Measurements from ENCODE around the gene EEF2K. TPM values are rescaled to one million over a fixed set of nuclear protein-coding genes. Genes with fewer than 3 reads are reported as not detected.

EEF2K gene
- total and polyA plus RNA-seq, 7 experiments from 2014 or later, result 1.9 to 27.9 (median 19.9) TPM

DNA sequence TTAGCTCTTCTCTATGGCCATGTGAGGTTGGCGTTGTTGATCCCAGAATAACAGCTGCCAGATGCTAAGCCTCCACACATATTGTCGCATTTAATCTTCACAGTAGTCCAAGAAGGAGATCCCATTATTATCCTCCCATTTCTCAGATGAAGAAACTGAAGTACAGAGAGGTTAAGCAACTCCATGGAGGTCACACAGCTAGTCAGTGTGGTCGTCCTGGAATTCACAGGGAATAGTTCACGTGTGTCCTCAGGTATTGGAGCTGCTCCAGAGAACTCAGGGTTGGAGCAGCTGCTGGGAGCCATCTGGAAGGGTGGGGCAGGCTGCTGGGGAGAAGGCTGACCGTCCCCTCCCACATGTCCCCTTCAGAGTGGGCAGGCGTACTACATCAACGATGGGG, 24.2 kb upstream of the EEF2K start:
- H3K4me1 Mint-ChIP-seq, result peaks cover 0 to 4% (median 0%) of the 10 kb centered on the region in 7 donors
- Histone ChIP-seq H3K27ac (ENCODE audit: low read depth, low read length) (no peak overlapping the region), H3K9me3 (ENCODE audit: control insufficient read depth in 2 of 3, low read length in 3 of 3) (no peaks in the 10 kb centered on the region), H3K4me3 (ENCODE audit: low read length) (no peak overlapping the region), H3K4me1 (ENCODE audit: control insufficient read depth in 2 of 2, insufficient read depth in 2 of 2, low read length in 2 of 2) (no peaks in the 10 kb centered on the region), H3K27me3 (ENCODE audit: control insufficient read depth in 2 of 2, insufficient read depth in 2 of 2, low read length in 2 of 2) (no peaks in the 10 kb centered on the region), H3K36me3 (ENCODE audit: control insufficient read depth in 2 of 3, insufficient read depth in 3 of 3, low read length in 3 of 3) (no peaks in the 10 kb centered on the region)
- H3K27ac Mint-ChIP-seq, result peak overlapping the region in 1 of 9 donors; percentile 49
- peaks cover 0 to 4% (median 0%) of the 10 kb centered on the region in 11 donors for H3K9me3 Mint-ChIP-seq
- peaks cover 0 to 3% (median 0%) of the 10 kb centered on the region in 5 donors for H3K27me3 Mint-ChIP-seq
- ATAC-seq, result no peak
- intact Hi-C loops (cut with micrococcal nuclease), result no loop called here
- ChIA-PET POLR2A (no interaction called here), CTCF (no interaction called here)
- H3K4me3 Mint-ChIP-seq, result no peak overlapping the region
- DNase-seq, result no peak
- peaks cover 0 to 15% (median 0%) of the 10 kb centered on the region in 5 donors for H3K36me3 Mint-ChIP-seq

DNA sequence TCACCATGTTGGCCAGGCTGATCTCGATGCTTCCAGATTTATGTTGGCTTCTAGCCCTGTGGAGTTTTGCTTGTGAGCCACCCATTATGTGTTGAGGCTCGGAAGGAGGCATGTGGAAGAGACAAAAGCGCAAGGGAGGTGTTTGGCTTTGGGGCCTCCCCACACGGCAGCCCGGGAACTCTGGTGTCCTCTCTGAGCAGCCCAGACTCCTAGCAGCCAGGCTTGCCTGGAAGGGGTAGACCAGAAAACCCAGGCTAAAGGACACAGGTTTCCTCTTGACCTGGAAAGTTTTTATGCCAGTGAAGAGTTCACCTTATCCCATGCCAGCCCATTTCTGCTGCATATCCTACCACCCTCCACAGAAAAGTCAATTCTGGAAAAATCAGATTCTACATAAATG, 22.7 kb upstream of the EEF2K start:
- H3K4me3 Mint-ChIP-seq, result no peak overlapping the region
- Histone ChIP-seq H3K36me3 (ENCODE audit: control insufficient read depth in 2 of 3, insufficient read depth in 3 of 3, low read length in 3 of 3) (no peaks in the 10 kb centered on the region), H3K4me1 (ENCODE audit: control insufficient read depth in 2 of 2, insufficient read depth in 2 of 2, low read length in 2 of 2) (peaks cover 3 to 9% of the 10 kb centered on the region in 2 donors), H3K4me3 (ENCODE audit: low read length) (no peak overlapping the region), H3K9me3 (ENCODE audit: control insufficient read depth in 2 of 3, low read length in 3 of 3) (no peaks in the 10 kb centered on the region), H3K27ac (ENCODE audit: low read depth, low read length) (no peak overlapping the region), H3K27me3 (ENCODE audit: control insufficient read depth in 2 of 2, insufficient read depth in 2 of 2, low read length in 2 of 2) (no peaks in the 10 kb centered on the region)
- peaks cover 0 to 3% (median 0%) of the 10 kb centered on the region in 5 donors for H3K27me3 Mint-ChIP-seq
- ATAC-seq (no peak), DNase-seq (no peak)
- ChIA-PET CTCF (no interaction called here), POLR2A (interaction anchor here (0.6 kb wide), 1 partner anchor 13 kb away, joined by 3 read pairs; no protein-coding TSS in a partner anchor)
- H3K27ac Mint-ChIP-seq, result no peak overlapping the region
- intact Hi-C loops (cut with micrococcal nuclease), result no loop called here
- peaks cover 0 to 4% (median 0%) of the 10 kb centered on the region in 11 donors for H3K9me3 Mint-ChIP-seq
- peaks cover 0 to 15% (median 0%) of the 10 kb centered on the region in 5 donors for H3K36me3 Mint-ChIP-seq
- peaks cover 4 to 10% (median 6%) of the 10 kb centered on the region in 7 donors for H3K4me1 Mint-ChIP-seq

DNA sequence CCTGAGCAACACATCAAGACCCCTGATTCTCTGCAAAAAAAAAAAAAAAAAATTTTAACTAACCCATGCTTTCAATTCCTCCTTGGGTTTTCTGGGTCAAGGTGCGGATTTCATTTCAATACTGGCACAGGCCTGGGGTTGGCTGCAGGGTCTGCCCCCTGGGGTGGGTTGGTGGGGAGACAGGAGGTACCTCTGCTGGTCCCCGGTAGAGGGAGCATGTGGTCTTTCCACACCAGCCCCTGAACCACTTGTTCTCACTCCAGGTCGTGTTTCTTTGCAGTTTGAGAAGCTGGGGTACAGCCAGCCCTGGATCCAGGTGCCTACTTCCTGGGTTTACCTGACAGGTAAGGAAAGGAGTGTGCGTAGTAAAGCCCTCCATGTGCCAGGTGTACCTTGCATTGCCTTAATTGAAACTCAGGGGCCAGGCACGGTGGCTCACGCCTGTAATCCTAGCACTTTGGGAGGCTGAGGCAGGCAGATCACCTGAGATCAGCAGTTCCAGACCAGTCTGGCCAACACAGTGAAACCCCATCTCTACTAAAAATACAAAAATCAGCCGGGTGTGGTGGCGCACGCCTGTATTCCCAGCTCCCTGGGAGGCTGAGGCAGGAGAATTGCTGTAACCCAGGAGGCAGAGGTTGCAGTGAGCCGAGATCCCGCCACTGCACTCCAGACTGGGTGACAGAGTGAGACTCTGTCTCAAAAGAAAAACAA, 22.0 kb upstream of the EEF2K start:
- peak; percentile 33 for ATAC-seq
- no peak overlapping the region for H3K4me3 Mint-ChIP-seq
- peaks cover 11 to 18% (median 13%) of the 10 kb centered on the region in 7 donors for H3K4me1 Mint-ChIP-seq
- CTCF ChIA-PET, result interaction anchor here (0.6 to 0.7 kb wide), 2 partner anchors 183 to 473 kb away, joined by 3 read pairs; no protein-coding TSS in a partner anchor
- H3K27ac Mint-ChIP-seq, result peak overlapping the region in 1 of 9 donors; percentile 36
- Histone ChIP-seq H3K36me3 (ENCODE audit: control insufficient read depth in 2 of 3, insufficient read depth in 3 of 3, low read length in 3 of 3) (no peaks in the 10 kb centered on the region), H3K27me3 (ENCODE audit: control insufficient read depth in 2 of 2, insufficient read depth in 2 of 2, low read length in 2 of 2) (no peaks in the 10 kb centered on the region), H3K4me1 (ENCODE audit: control insufficient read depth in 2 of 2, insufficient read depth in 2 of 2, low read length in 2 of 2) (peaks cover 11 to 16% of the 10 kb centered on the region in 2 donors), H3K4me3 (ENCODE audit: low read length) (no peak overlapping the region), H3K9me3 (ENCODE audit: control insufficient read depth in 2 of 3, low read length in 3 of 3) (no peaks in the 10 kb centered on the region), H3K27ac (ENCODE audit: low read depth, low read length) (no peak overlapping the region)
- peaks cover 0 to 3% (median 0%) of the 10 kb centered on the region in 5 donors for H3K27me3 Mint-ChIP-seq
- intact Hi-C loops (cut with micrococcal nuclease), result loop anchor here in 1 of 2 donors (1.0 kb wide), 1 partner anchor 113 kb away; the partner anchor contains the start of gene POLR3E
- POLR2A ChIA-PET, result no interaction called here
- H3K9me3 Mint-ChIP-seq, result no peaks in the 10 kb centered on the region
- H3K36me3 Mint-ChIP-seq, result peaks cover 0 to 8% (median 0%) of the 10 kb centered on the region in 5 donors
- DNase-seq, result peak in 3 of 9 donors; percentile 19 to 29 (median 29)

DNA sequence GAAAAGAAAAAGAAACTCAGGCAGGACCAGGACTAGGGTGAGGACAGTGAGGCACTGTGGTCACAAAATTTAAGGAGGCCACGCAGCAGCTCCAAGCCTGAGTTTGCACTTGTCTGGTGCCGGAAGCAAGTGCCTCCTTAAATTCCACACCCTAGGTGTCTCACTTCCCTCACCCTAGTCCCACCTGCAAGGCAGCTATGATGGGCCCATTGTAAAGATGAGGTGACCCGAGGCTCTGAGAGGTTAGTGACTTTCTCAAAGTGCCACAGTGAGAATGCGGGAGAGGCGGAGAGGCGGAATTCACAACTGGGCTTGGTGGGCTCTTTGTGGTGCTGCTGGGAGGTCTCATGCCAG, 21.5 kb upstream of the EEF2K start:
- POLR2A ChIA-PET, result interaction anchor here (0.6 kb wide), 1 partner anchor 1471 kb away, joined by 3 read pairs; no protein-coding TSS in a partner anchor

DNA sequence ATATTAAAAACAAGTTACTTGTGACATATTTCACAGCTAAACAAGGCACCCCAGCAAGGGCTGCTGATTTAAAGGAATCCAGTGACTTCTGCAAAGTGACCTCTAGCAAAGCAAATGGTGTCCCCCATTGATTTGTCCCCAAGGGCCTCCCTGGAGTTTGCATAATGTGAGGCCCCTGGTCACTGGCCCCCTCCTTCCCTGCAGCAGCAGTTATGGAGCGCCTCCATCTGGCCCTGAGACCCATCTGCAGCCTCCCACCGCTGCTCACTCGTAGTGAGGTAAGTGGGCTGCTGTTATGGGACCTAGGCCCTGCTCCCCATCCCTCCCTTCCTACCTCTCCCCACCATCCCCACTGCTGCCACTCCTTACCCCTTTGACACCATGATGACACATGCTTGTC, 19.6 kb upstream of the EEF2K start:
- intact Hi-C loops (cut with micrococcal nuclease), result no loop called here
- Histone ChIP-seq H3K36me3 (ENCODE audit: control insufficient read depth in 2 of 3, insufficient read depth in 3 of 3, low read length in 3 of 3) (no peaks in the 10 kb centered on the region), H3K27me3 (ENCODE audit: control insufficient read depth in 2 of 2, insufficient read depth in 2 of 2, low read length in 2 of 2) (no peaks in the 10 kb centered on the region), H3K4me3 (ENCODE audit: low read length) (no peak overlapping the region), H3K4me1 (ENCODE audit: control insufficient read depth in 2 of 2, insufficient read depth in 2 of 2, low read length in 2 of 2) (peaks cover 19 to 24% of the 10 kb centered on the region in 2 donors), H3K27ac (ENCODE audit: low read depth, low read length) (peak overlapping the region; percentile 99), H3K9me3 (ENCODE audit: control insufficient read depth in 2 of 3, low read length in 3 of 3) (no peaks in the 10 kb centered on the region)
- DNase-seq (no peak), ATAC-seq (no peak)
- Mint-ChIP-seq H3K4me3 (no peak overlapping the region), H3K36me3 (peaks cover 0 to 7% (median 0%) of the 10 kb centered on the region in 5 donors), H3K9me3 (no peaks in the 10 kb centered on the region), H3K27ac (peak overlapping the region in 8 of 9 donors; percentile 9 to 100 (median 90)), H3K4me1 (peaks cover 15 to 30% (median 22%) of the 10 kb centered on the region in 7 donors), H3K27me3 (no peaks in the 10 kb centered on the region)
- CTCF ChIA-PET, result interaction anchor here (1.0 to 2.0 kb wide), 5 partner anchors 109 to 185 kb away, joined by 3 to 5 read pairs (median 4); partner anchors contain the start of gene POLR3E
- POLR2A ChIA-PET, result interaction anchor here (0.8 to 1.3 kb wide), 3 partner anchors 110 to 186 kb away, joined by 3 to 4 read pairs (median 3); partner anchors contain the start of genes PDZD9 and POLR3E

More for the DNA sequence above, 21.5 kb upstream of the EEF2K start:
- CTCF ChIA-PET, result interaction anchor here (0.6 to 2.0 kb wide), 3 partner anchors 23 to 183 kb away, joined by 3 to 5 read pairs (median 3); no protein-coding TSS in a partner anchor
- H3K27me3 ChIP-seq (ENCODE audit: control insufficient read depth in 2 of 2, insufficient read depth in 2 of 2, low read length in 2 of 2), result no peaks in the 10 kb centered on the region
- Mint-ChIP-seq H3K36me3 (peaks cover 0 to 7% (median 0%) of the 10 kb centered on the region in 5 donors), H3K27me3 (peaks cover 0 to 3% (median 0%) of the 10 kb centered on the region in 5 donors), H3K4me1 (peaks cover 15 to 23% (median 17%) of the 10 kb centered on the region in 7 donors), H3K27ac (peak overlapping the region in 4 of 9 donors; percentile 17 to 80 (median 54)), H3K4me3 (no peak overlapping the region), H3K9me3 (no peaks in the 10 kb centered on the region)
- H3K4me1 ChIP-seq (ENCODE audit: control insufficient read depth in 2 of 2, insufficient read depth in 2 of 2, low read length in 2 of 2), result peaks cover 16 to 22% of the 10 kb centered on the region in 2 donors
- intact Hi-C loops (cut with micrococcal nuclease), result loop anchor here in 1 of 2 donors (1.0 kb wide), 1 partner anchor 113 kb away; the partner anchor contains the start of gene POLR3E
- H3K4me3 ChIP-seq (ENCODE audit: low read length), result no peak overlapping the region
- ATAC-seq (no peak), DNase-seq (no peak)
- no peaks in the 10 kb centered on the region for H3K36me3 ChIP-seq (ENCODE audit: control insufficient read depth in 2 of 3, insufficient read depth in 3 of 3, low read length in 3 of 3)
- H3K27ac ChIP-seq (ENCODE audit: low read depth, low read length), result no peak overlapping the region
- H3K9me3 ChIP-seq (ENCODE audit: control insufficient read depth in 2 of 3, low read length in 3 of 3), result no peaks in the 10 kb centered on the region

DNA sequence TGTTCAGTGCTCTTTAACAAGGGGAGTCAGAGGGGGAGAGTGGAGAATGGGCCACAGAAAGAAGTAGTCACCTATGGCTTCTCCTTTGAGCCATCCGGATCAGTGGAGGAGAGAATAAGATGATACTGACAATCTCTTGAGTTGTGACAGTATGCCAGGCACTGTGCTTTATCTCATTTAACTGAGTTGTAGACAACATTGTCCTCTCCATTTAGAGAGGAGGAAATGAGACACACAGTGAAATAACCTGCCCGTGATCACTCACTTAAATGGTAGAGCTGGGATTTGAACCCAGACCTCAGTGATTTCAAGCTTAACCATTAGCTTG, 17.8 kb upstream of the EEF2K start:
- intact Hi-C loops (cut with micrococcal nuclease), result loop anchor here (1.0 to 2.0 kb wide), 8 partner anchors 25 to 539 kb away; partner anchors contain the start of genes PDZD9 (in 2 of the 2) and SDR42E2 (in 1 of the 2)
- no peaks in the 10 kb centered on the region for H3K9me3 Mint-ChIP-seq

More for the DNA sequence above, 17.8 kb upstream of the EEF2K start:
- CTCF ChIA-PET, result interaction anchor here (0.6 to 2.6 kb wide), 22 partner anchors 18 to 245 kb away, joined by 3 to 31 read pairs (median 4); partner anchors contain the start of genes EEF2K, MOSMO and POLR3E
- Mint-ChIP-seq H3K27me3 (no peaks in the 10 kb centered on the region), H3K4me3 (peak overlapping the region in 6 of 10 donors; percentile 5 to 99 (median 92)), H3K4me1 (peaks cover 20 to 47% (median 38%) of the 10 kb centered on the region in 7 donors), H3K27ac (peak overlapping the region; percentile 98 to 100 (median 100)), H3K36me3 (peaks cover 0 to 2% (median 0%) of the 10 kb centered on the region in 5 donors)
- no peaks in the 10 kb centered on the region for H3K9me3 ChIP-seq (ENCODE audit: control insufficient read depth in 2 of 3, low read length in 3 of 3)
- ATAC-seq (no peak), DNase-seq (no peak)
- H3K27ac ChIP-seq (ENCODE audit: low read depth, low read length), result peak overlapping the region; percentile 99
- no peaks in the 10 kb centered on the region for H3K27me3 ChIP-seq (ENCODE audit: control insufficient read depth in 2 of 2, insufficient read depth in 2 of 2, low read length in 2 of 2)
- no peaks in the 10 kb centered on the region for H3K36me3 ChIP-seq (ENCODE audit: control insufficient read depth in 2 of 3, insufficient read depth in 3 of 3, low read length in 3 of 3)
- H3K4me1 ChIP-seq (ENCODE audit: control insufficient read depth in 2 of 2, insufficient read depth in 2 of 2, low read length in 2 of 2), result peaks cover 34 to 39% of the 10 kb centered on the region in 2 donors
- POLR2A ChIA-PET, result interaction anchor here (0.7 to 9.0 kb wide), 19 partner anchors 9 to 368 kb away, joined by 3 to 167 read pairs (median 8); partner anchors contain the start of genes EEF2K, MOSMO, POLR3E and UQCRC2
- H3K4me3 ChIP-seq (ENCODE audit: low read length), result no peak overlapping the region

All from naive thymus-derived CD4-positive, alpha-beta T cell (primary cell).